GM18867 (cell line): ENCODE data around the gene PSMG3.

Experiments
- ATAC-seq: cut with Tn5 transposase; IDR thresholded peaks from one replicate; pipeline ENCODE4 v1.9.1; 2021; ENCODE audit warnings: mild to moderate bottlenecking, moderate library complexity; ENCODE audit not compliant: unreplicated experiment

Gene PSMG3

DNA sequence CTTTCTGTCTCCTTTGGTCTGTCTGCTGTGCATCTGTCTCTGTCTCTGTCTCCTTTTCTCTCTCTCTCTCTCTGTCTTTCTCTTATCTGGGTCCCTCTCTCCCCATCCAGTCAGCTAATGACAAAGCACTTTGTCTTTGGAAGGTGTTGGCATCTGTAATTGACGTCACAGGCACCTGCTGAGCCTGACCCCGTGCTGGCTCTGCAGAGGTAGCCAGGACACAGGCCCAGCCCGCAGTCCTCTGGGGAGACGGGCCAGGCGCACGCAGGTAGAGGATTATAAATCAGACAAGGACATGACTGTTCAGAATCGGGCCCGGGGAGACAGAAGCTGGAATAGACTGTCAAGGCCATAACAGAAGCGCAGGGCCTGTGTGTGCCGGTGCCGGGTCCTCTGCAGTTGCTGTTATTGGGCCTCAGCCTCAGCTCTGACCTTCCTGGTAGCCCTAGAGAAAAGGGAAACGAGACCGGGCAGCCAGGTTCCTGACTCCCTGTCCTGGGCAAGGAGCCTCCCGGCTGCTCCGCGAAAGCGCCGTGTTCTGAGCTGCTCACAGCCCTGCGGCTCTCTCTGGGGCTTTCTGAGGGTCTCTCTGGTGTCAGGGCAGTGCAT is 10.7 kb upstream of the PSMG3 start:
- no peak for ATAC-seq

DNA sequence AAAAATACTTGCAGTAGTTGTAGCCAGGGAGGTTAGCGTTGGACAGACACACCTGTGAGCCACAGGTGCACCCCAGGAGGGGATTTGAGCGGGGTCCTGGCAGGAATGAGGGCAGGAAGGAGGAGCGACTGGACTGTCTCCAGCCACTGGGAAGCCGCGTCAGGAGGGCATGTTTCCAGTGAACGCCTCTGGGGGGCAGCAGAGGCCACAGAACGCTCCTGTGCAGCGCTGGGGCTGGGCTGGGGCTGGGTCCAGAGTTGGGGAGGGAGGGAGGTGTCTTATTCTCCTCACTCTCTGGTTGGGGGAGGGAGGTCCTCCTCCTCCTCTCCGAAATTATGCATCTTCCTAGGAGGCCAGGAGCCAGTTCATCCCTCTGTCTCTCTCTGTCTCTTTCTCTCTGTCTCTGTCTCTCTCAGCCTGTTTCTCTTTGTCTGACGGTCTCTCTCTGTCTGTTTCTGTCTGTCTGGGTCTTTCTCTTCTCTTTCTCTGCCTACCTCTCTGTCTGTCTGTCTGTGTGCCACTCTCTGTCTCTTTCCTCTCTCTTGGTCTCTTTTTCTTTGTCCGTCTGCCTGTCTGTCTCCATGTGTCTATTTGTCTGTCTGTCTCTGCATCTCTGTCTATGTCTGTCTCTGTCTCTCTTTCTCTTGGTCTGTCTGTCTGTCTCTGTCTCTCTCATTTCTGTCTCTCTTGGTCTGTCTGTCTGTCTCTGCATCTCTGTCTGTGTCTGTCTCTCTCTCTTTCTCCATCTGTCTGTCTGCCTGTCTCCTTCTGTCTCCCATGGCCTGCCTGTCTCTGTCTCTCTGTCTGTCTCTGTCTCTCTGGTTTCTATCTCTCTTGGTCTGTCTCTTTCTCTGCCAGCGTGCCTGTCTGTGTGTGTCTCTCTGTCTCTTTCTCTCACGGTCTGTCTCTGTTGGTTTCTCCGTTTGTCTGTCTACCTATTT is 9.9 kb upstream of the PSMG3 start:
- no peak for ATAC-seq

DNA sequence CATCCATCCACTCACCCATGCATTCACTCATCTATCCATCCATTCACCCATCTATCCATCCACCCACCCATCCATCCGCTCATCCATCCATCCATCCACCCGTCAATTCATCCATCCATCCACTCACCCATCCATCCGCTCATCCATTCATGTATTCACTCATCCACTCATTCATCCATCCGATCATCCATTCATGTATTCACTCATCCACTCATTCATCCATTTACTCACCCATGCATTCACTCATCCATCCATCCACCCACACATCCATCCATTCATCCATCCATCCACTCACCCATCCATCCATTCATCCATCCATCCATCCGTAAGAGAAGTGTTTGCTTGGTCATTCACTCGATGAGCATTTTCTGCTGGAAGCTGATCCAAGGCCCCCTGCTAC is 8.7 kb upstream of the PSMG3 start:
- ATAC-seq = no peak

DNA sequence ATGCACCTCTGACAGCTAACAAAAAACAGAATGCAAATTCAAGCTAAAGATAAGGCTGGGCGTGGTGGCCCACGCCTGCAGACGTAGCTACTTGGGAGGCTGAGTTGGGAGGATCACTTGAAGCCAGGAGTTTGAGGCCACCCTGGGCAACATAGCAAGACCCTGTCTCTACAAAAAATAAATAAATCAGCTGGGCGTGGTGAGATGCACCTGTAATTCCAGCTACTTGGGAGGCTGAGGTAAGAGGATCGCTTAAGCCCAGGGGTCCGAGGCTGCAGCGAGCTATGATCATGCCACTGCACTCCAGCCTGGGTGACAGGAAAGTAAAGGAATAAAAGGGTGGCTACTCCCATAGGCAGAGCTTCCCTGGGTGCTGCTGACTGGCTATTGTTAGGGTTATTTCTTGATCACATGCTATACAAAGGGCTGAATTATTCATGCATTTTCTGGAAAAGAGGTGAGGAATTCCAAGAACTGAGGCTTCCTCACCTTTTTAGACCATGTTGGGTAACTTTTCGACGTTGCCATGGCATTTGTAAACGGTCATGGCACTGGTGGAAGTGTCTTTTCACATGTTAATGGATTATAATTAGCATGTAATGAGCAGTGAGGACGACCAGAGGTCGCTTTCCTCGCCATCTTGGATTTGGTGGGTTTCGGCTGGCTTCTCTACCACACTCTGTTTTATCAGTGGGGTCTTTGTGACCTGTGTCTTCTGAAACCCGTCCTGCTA is 6.9 kb upstream of the PSMG3 start:
- ATAC-seq = no peak

DNA sequence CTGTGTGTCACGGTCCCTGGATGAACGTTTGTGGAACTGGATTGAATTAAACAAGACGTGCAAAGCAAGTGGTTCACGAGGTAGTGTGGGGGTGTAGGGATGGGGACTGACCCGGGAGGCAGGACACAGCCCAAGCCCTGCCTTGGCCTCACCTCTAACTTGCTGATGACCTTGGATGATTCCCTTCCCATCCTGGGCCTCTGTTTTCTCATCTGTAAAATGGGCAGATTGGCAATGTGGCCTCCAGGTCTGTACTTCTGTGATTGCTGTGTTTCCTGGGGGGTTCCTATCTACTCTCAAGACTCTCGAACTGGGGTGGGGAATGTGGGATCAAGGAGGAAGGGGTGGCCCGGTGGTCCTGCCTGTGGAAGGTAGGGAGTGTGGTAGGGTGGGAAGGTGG is 6.0 kb upstream of the PSMG3 start:
- no peak for ATAC-seq

DNA sequence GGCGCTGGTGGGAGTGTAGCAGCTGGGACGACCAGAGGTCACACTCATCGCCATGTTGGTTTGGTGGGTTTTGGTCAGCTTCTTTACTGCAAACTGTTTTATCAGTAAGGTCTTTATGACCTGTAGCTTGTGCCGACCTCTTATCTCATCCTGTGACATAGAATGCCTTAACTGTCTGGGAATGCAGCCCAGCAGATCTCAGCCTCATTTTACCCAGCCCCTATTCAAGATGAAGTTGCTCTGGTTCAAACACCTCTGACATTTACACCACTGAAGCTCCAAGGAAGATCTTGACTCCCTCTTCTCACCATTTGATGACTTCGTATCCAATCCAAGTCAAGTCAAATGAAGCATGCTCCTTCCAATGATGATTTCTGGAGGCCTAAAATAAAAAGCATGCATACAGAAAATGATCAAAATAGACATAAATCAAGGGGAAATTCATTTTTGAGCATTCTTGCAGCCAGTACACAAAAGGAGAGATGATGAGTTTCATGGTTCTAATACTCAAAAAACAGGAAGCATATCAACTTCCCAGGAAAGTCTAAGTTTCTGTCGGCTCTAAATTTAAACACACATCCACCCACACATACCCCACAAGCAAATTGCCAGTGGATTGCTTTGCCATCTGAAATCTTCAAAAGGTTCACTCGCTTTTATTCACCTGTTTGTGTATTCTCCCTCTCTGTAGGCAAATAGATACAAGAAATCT is 2.4 kb upstream of the PSMG3 start:
- ATAC-seq = no peak

DNA sequence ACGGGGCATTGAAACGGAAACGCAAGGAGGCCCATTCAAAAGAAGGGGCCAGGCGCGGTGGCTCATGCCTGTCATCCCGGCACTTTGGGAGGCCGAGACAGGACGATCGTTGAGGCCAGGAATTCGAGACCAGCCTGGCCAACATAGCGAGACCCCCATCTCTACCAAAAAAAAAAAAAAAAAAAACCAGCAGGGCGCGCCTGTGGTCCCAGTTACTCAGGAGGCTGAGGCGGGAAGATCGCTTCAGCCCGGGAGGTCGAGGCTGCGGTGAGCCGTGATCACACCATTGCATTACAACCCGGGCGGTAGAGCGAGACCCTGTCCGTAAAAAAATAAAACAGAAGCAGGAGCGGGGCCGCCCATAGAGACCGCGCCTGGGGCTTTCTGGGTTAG is 396 bp downstream of the PSMG3 start:
- no peak for ATAC-seq

DNA sequence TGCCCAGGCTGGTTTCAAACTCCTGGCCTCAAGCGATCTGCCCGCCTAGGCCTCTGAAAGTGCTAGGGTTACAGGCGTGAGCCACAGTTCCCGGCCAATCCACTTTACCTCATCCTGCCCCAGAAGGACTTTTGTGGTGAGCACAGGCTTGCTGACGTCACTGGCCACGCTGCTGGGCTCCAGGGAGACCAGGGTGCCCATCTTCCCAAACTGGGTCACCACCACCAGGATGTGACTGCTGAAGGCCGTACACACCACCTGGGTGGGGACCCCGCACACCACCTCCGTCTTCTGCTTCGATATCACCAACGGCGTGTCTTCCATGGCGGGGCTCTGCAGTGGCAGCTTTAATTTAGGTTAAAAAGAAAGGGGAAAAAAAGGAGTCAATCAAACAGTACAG is 816 bp downstream of the PSMG3 start:
- ATAC-seq = no peak

DNA sequence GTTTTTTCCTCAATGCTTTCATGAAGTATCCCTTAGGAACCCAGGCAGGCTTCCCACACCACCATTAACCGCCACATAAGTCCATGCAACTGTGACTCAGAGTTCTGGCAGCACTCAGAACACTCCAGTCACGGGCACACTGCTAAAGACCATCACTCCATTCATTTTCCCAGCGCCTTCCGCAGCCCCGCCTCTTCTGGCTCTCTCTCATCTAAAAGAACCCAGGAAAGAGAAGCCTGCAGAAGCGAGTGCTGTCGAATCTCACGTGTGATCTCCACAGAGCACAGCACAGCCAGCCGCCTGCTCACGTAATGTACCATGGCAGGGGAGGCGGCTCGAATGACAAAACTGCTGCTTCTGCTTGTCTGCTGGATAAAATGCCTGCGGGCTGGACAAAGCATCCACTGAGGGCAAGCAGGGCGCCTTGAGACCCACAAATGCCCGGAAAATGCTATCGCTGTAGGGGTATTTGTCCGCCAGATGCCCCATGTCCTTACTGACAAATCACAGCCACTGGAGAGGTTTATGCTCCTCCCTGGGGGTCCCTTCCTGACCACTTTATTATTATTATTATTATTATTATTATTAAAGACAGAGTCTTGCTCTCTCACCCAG is 1.8 kb downstream of the PSMG3 start:
- no peak for ATAC-seq

DNA sequence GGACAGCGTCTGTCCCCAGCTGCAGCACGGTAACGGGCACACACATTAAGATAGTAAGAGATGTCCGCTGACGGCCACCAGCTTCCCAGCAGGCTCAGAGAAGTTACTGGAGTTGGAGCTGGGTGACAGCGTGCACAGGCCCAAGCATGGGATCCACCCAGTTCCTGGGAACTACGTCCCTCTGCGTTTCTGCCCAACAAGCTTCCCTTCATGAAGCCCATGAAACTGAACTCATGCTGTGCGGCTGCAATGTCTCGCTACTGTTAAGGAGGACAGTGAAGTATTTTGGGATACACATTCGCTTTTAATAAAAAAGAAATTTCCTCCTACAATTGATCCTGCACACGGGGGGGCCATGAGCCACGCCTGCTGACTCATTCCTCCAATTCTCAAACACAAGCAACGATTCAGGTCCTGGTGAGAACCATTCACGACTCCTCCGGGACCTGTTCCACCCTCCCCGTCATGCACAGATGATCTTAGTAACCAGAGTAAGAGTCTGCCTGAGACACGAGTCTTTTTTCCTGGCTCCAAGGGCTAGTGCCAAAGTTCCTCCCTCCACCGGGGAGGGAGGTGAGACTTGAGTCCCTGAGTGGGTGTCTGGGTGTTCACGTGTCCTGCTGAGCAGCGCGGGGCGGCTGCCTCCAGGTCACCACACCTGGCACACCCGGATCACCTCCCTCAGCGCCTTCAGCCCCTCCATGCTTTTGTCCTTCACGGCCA is 2.6 kb downstream of the PSMG3 start:
- no peak for ATAC-seq

DNA sequence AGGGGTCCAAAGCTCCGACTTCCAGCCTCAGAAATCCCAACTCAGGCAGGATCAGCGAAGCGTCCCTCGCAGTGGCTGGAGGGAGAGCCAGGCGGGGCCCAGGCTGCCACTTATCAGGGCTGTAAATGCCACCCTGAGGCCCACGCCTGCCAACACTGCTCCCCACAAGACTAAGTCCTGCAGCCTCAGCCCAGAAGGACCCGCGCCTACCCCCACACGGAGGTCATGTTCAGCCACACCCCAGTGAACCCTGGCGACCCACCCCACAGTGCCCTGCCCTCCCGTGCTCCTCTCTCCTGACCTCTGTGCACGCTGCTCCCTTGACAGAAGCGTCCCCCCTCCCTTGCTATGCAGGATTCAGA is 3.2 kb downstream of the PSMG3 start:
- ATAC-seq = no peak

DNA sequence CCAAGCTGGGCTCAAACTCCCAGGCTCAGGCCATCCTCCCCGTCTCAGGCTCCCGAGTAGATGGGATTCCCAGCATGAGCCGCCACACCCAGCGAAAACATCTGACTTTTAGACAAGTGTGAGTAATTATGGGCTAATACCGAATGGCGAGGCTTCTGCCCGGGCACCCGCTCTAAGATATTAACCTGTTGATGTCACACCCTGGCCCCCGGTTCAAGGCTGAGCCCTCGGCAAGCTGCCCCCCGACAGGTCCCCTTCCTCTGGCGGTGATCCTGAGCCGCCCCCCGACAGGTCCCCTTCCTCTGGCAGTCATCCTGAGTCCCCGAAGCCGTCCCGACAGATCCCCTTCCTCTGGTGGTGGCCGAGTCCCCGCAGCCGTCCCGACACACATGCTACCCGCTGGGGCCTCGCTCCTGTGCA is 5.2 kb downstream of the PSMG3 start:
- ATAC-seq = no peak

DNA sequence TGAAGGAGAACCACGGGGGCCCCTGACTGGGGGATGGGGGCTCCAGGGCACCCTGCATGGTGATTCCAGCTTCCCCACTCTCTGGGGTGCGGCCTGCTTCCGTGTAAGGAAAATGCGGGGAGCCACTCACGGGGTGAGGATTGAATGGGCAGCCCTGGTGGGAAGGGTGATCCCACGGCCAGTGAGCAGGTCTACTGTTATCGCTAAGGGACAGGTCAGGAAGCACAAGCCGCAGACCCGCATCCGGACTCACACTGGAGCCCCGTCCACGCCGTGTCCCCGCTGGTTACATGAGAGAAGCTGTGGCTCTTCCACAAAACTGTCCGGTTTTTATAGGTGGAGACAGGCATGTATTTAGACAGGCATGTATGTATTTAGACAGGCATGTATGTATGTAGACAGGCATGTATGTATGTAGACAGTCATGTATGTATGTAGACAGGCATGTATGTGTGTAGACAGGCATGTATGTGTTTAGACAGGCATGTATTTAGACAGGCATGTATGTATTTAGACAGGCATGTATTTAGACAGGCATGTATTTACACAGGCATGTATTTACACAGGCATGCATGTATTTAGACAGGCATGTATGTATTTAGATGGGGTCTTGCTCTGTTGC is 5.7 kb downstream of the PSMG3 start:
- no peak for ATAC-seq

DNA sequence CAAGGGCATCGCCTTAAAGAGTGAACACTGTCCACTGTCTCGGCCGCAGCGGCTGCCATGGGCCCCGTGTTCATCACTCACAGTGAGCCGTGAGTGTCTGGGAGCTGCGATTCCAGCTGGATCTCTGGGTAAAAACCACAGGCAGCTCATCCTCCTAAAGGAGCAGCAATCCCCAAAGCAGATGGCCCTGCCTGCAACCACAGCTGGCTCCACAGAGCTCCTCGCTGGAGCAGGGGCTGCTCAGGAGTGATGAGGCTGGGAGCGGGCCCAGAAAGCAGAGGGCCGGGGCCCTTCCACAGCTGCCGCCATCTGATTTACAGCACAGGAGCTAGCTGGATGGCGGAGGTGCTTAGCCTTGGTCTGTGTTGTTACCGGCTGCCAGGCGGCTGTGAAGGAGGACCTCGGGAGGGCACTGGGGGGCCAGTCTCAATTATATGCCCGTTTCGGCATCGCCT is 7.2 kb downstream of the PSMG3 start:
- no peak for ATAC-seq

DNA sequence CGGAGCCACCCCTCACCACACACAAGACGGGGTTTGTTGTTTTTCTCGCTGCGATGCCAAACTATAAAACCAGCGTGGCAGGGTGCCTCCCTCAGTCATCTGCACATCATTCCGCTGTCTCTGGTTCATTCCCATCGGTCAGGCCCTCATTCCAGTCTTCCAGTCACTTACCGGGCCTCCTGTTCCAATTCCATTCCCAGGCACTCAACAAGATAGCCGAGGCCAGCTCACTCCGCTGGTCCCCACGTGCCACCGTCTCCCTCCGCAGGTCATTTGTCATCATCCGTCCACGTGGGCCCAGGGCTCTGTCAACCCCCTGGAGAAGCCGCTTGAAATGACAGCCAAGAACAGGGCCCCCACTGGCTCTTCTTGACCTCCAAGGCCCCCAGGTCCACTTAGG is 7.7 kb downstream of the PSMG3 start:
- ATAC-seq = no peak

DNA sequence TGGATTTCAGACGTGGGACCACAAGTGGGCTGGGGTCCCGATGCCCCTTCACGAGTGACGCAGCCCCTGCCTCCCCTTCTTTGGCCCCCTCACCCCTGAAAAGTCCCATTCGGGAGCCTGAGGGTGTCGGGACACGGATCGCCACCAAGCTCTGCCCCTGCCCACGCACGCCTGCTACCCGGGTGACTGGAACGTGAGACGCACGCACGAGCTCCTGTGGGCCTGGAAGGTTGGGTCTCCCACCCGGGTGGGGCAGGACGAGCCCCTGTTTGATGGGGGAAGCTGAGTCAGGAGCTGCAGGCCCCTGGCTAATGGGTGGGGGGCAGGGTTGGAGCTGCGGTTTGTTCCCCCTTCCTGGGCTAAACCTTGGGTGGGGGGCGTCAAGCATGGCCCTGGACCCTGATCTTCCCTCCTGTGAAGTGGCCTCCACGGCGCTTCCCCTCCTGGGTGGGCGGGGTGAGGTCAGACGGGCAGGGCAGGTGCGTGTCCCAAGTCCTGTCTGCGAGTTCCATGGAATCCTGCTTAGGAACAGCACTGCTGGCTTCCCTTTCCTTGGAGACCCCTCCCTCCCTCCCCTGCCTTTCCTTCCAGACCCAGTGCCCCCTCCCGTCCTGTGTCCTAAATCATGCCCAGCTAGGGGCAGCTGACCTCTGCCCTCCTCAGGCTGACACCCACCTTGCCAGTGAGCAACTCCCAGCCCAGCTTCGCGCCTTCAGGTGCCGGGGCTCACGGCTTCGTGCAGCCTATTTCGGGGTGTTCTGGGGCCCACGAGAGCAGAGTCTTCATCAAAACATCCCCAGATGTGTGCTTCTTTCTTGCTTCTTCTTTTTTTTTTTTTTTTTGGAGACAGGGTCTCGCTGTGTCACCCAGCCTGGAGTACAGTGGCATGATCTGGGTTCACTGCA is 8.5 kb downstream of the PSMG3 start:
- no peak for ATAC-seq

DNA sequence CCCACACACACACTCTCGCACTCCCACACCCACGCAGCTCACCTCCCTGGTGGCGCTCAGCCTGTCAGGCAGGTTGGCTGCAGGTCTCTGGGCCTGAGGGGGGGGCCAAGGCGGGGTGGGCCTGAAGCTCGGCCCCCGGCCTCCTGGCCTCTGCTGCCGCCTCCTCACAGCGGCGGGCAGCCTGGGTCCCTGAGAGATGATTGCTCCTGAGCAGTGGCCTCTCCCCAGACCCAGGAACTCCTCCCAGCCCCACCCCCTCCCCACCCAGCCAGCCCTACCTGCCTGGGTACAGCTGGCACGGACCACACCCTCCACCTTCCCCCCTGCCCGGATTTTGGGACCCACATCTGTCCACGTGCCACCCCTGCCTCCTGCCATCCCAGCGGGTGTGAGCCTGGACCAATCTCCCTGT is 9.2 kb downstream of the PSMG3 start:
- ATAC-seq = no peak
